ENCODE data around the gene FBXO17. TPM values are rescaled to one million over a fixed set of nuclear protein-coding genes. Genes with fewer than 3 reads are reported as not detected.
"Not testable (repeated sequence)": the region's sequence is repeated elsewhere in the genome, so short reads cannot be mapped to it uniquely, and the experiment has no call there.

FBXO17 gene
- total RNA-seq, 2 donors from 2014 or later: 18.8 to 25.2 TPM

GRCh38 chr19:38942471-38943181, 32.9 kb downstream of the FBXO17 start:
- 84 to 92% methylated on average over 15 to 20 of the region's 20 CpGs for WGBS, 2 donors
- TF ChIP-seq, protein P1, sequence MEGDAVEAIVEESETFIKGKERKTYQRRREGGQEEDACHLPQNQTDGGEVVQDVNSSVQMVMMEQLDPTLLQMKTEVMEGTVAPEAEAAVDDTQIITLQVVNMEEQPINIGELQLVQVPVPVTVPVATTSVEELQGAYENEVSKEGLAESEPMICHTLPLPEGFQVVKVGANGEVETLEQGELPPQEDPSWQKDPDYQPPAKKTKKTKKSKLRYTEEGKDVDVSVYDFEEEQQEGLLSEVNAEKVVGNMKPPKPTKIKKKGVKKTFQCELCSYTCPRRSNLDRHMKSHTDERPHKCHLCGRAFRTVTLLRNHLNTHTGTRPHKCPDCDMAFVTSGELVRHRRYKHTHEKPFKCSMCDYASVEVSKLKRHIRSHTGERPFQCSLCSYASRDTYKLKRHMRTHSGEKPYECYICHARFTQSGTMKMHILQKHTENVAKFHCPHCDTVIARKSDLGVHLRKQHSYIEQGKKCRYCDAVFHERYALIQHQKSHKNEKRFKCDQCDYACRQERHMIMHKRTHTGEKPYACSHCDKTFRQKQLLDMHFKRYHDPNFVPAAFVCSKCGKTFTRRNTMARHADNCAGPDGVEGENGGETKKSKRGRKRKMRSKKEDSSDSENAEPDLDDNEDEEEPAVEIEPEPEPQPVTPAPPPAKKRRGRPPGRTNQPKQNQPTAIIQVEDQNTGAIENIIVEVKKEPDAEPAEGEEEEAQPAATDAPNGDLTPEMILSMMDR (IDR thresholded peaks at IDR 0.05): no peak
- no peak for TF ChIP-seq POLR2A (IDR thresholded peaks at IDR 0.05)
- no peaks in the 10 kb centered on the region for H3K36me3 ChIP-seq (replicated peaks in 1 of 2; ENCODE audit: insufficient read depth in 1 of 2, low read depth in 2 of 2)
- H3K4me3 ChIP-seq: no peak overlapping the region
- H3K27ac ChIP-seq: no peak overlapping the region
- DNase-seq (no peak), ATAC-seq (no peak)
- H3K9me3 ChIP-seq: no peaks in the 10 kb centered on the region
- H3K27me3 ChIP-seq: no peaks in the 10 kb centered on the region
- intact Hi-C loops (cut with DNase I): no loop called here
- H3K4me1 ChIP-seq: no peaks in the 10 kb centered on the region

DNA sequence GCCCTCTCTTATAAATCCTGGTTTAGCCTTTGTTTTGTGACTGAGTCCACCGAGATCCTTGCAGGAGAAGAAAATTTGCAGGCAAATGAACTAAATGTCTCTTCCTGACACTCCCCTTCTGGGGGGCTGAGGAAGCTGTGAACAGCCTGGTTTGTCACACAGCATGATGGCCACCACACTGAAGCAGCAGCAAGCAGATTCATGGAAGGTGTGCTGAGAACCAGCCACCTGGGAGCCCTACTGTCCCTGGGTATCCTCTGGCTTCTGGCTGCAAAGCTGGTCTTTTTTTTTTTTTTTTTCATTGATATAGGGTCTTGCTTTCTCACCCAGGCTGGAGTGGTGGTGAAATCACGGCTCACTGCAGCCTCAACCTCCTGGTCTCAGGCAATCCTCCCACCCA, 33.6 kb downstream of the FBXO17 start:
- no peaks in the 10 kb centered on the region for H3K9me3 ChIP-seq
- intact Hi-C loops (cut with DNase I): no loop called here
- H3K4me3 ChIP-seq: no peak overlapping the region
- no peak overlapping the region for H3K27ac ChIP-seq
- no peak for ATAC-seq
- no peak for DNase-seq
- TF ChIP-seq POLR2A (IDR thresholded peaks at IDR 0.05): no peak
- TF ChIP-seq, protein P1 (IDR thresholded peaks at IDR 0.05): no peak
- WGBS, 2 donors: 74 to 75% methylated on average over 2 of the region's 2 CpGs
- no peaks in the 10 kb centered on the region for H3K4me1 ChIP-seq
- H3K27me3 ChIP-seq: no peaks in the 10 kb centered on the region
- no peaks in the 10 kb centered on the region for H3K36me3 ChIP-seq (replicated peaks in 1 of 2; ENCODE audit: insufficient read depth in 1 of 2, low read depth in 2 of 2)

DNA sequence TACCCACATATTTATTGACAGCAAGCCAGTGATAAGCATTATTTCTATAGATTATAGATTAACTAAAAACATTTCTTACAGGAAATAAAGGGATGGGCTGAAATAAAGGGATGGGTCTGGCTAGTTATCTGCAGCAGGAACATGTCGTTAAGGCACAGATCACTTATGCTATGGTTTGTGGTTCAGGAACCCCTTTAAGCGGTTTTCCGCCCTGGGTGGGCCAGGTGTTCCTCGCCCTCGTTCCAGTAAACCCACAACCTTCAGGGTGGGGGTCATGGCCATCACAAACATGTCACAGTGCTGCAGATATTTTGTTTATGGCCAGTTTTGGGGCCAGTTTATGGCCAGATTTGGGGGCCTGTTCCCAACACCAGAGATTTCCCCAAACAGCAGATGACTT, 34.1 kb downstream of the FBXO17 start:
- H3K27me3 ChIP-seq; DNase-seq; intact Hi-C loops (cut with DNase I); H3K4me1 ChIP-seq; H3K4me3 ChIP-seq; H3K27ac ChIP-seq; H3K36me3 ChIP-seq (replicated peaks in 1 of 2; ENCODE audit: insufficient read depth in 1 of 2, low read depth in 2 of 2); ATAC-seq; H3K9me3 ChIP-seq: not testable (repeated sequence)
- 77 to 81% methylated on average over 5 of the region's 5 CpGs for WGBS, 2 donors

- Histone ChIP-seq H3K27me3 (no peaks in the 10 kb centered on the region), H3K4me1 (peaks cover 2% of the 10 kb centered on the region), H3K36me3 (replicated peaks in 1 of 2; ENCODE audit: insufficient read depth in 1 of 2, low read depth in 2 of 2) (no peaks in the 10 kb centered on the region), H3K4me3 (no peak overlapping the region), H3K27ac (no peak overlapping the region), H3K9me3 (no peaks in the 10 kb centered on the region)
- DNase-seq (no peak), ATAC-seq (no peak)
- TF ChIP-seq POLR2A (IDR thresholded peaks at IDR 0.05): no peak
- TF ChIP-seq, protein P1 (IDR thresholded peaks at IDR 0.05): no peak
- intact Hi-C loops (cut with DNase I): no loop called here
- 54 to 55% methylated on average over 5 of the region's 5 CpGs for WGBS, 2 donors
Measured at GRCh38 chr19:38939957-38940356, 35.6 kb downstream of the FBXO17 start.

GRCh38 chr19:38933544-38933943, 42.0 kb downstream of the FBXO17 start:
- Histone ChIP-seq H3K27me3 (no peaks in the 10 kb centered on the region), H3K36me3 (replicated peaks in 1 of 2; ENCODE audit: insufficient read depth in 1 of 2, low read depth in 2 of 2) (no peaks in the 10 kb centered on the region), H3K9me3 (no peaks in the 10 kb centered on the region), H3K4me1 (peaks cover 38% of the 10 kb centered on the region), H3K27ac (no peak overlapping the region), H3K4me3 (no peak overlapping the region)
- 74 to 83% methylated on average over 3 to 4 of the region's 4 CpGs for WGBS, 2 donors
- ATAC-seq: no peak
- TF ChIP-seq, protein P1 (IDR thresholded peaks at IDR 0.05): no peak
- TF ChIP-seq POLR2A (IDR thresholded peaks at IDR 0.05): no peak
- intact Hi-C loops (cut with DNase I): no loop called here
- DNase-seq: no peak
